Stimulated activated memory B cell treated with anti-CD40 and anti-IgM and Interleukin-4, amounts not matched to agents 10 μg/mL and 1 μg/mL and 100 μg/mL, for 72 hours (primary cell): Measurements from ENCODE around the gene ABT1.
"Not testable (repeated sequence)": the region's sequence is repeated elsewhere in the genome, so short reads cannot be mapped to it uniquely, and the experiment has no call there.

Source experiments
- ATAC-seq: fragments of 150-1000 bp; cut with Tn5 transposase; 2 replicates; pipeline ENCODE4 v1.10.0; 2021
- H3K27ac Mint-ChIP-seq: one replicate; pipeline ENCODE4 v1.8.0; 2022; ENCODE audit warnings: mild to moderate bottlenecking, mixed read lengths
- H3K27me3 Mint-ChIP-seq: one replicate; pipeline ENCODE4 v1.8.0; 2022; ENCODE audit warnings: mixed read lengths
- H3K36me3 Mint-ChIP-seq: one replicate; pipeline ENCODE4 v1.8.0; 2022; ENCODE audit warnings: mixed read lengths
- H3K4me1 Mint-ChIP-seq: one replicate; pipeline ENCODE4 v1.8.0; 2022; ENCODE audit warnings: mixed read lengths
- H3K4me3 Mint-ChIP-seq: one replicate; pipeline ENCODE4 v1.8.0; 2022; ENCODE audit warnings: mild to moderate bottlenecking, moderate library complexity, mixed read lengths
- H3K9me3 Mint-ChIP-seq: one replicate; pipeline ENCODE4 v1.8.0; 2022; ENCODE audit warnings: mixed read lengths

ABT1 gene

GRCh38 chr6:26596579-26597388 is at the start of gene ABT1:
TSS of gene ABT1 (plus strand) at chr6:26596953. CDS start at chr6:26596983, 30 bp downstream.
- Mint-ChIP-seq H3K27me3 (peaks cover 6% of the 10 kb centered on the region), H3K9me3 (no peaks in the 10 kb centered on the region), H3K4me3 (no peak within 1 kb of the TSS), H3K27ac (no peak within 1 kb of the TSS), H3K36me3 (peaks cover 8% of the 10 kb centered on the region), H3K4me1 (peaks cover 10% of the 10 kb centered on the region)
- peak; percentile 96 for ATAC-seq

- Mint-ChIP-seq H3K4me1 (peaks cover 29% of the 10 kb centered on the region), H3K36me3 (peaks cover 31% of the 10 kb centered on the region)
- ATAC-seq, H3K9me3 Mint-ChIP-seq, H3K27ac Mint-ChIP-seq, H3K4me3 Mint-ChIP-seq, H3K27me3 Mint-ChIP-seq: not testable (repeated sequence)
Observed at GRCh38 chr6:26547363-26547762, 49.4 kb upstream of the ABT1 start.

DNA sequence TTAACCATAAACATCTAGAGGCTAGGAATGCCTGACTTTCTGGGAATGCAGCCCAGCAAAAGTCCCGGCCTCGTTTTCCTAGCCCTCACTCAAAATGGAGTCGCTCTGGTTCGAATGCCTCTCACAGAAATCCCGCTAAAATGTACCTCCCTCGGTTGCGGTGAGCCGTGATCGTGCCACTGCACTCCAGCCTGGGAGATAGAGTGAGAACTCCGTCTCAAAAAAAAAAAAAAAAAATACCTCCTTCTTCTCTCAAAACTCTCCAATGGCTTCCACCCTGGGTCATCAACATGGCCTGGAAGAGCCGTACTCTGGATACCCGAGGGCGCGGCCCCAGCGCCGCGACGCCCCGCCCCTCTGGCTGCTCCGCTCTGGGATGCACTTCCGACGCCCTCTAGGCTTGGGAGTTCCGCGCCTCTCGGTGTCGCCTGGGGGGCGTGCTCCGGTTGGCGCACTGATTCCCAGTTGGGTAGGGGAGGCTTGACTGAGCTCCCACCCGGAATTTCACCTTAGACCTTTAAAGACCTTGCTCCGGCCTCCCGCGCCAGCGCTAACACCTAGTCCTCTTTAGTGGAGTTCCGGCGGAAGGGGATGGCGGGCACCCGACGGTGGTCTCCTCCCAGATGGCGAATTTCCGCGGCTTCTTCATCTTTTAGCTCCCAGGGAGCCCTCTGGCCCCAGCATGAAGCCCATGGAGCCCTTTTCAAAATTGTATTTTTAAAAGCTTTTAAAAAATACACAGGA is 46.3 kb upstream of the ABT1 start:
- peak; percentile 65 for ATAC-seq
- Mint-ChIP-seq H3K4me3 (peak overlapping the region; percentile 98), H3K27ac (peak overlapping the region; percentile 83), H3K9me3 (no peaks in the 10 kb centered on the region), H3K36me3 (peaks cover 17% of the 10 kb centered on the region), H3K4me1 (peaks cover 23% of the 10 kb centered on the region), H3K27me3 (no peaks in the 10 kb centered on the region)

GRCh38 chr6:26552205-26552604 is 44.5 kb upstream of the ABT1 start:
- H3K9me3 Mint-ChIP-seq = no peaks in the 10 kb centered on the region
- peaks cover under 1% of the 10 kb centered on the region for H3K36me3 Mint-ChIP-seq
- no peak overlapping the region for H3K4me3 Mint-ChIP-seq
- no peaks in the 10 kb centered on the region for H3K27me3 Mint-ChIP-seq
- peaks cover 26% of the 10 kb centered on the region for H3K4me1 Mint-ChIP-seq
- ATAC-seq = no peak
- H3K27ac Mint-ChIP-seq = no peak overlapping the region

- H3K4me1 Mint-ChIP-seq = peaks cover 26% of the 10 kb centered on the region
- H3K27me3 Mint-ChIP-seq = no peaks in the 10 kb centered on the region
- no peaks in the 10 kb centered on the region for H3K9me3 Mint-ChIP-seq
- no peak overlapping the region for H3K27ac Mint-ChIP-seq
- no peaks in the 10 kb centered on the region for H3K36me3 Mint-ChIP-seq
- no peak for ATAC-seq
- no peak overlapping the region for H3K4me3 Mint-ChIP-seq
Observed at GRCh38 chr6:26552640-26553188, 44.0 kb upstream of the ABT1 start.

GRCh38 chr6:26553264-26553634 is 43.5 kb upstream of the ABT1 start:
- H3K36me3 Mint-ChIP-seq = no peaks in the 10 kb centered on the region
- no peaks in the 10 kb centered on the region for H3K27me3 Mint-ChIP-seq
- H3K27ac Mint-ChIP-seq = no peak overlapping the region
- no peaks in the 10 kb centered on the region for H3K9me3 Mint-ChIP-seq
- ATAC-seq = peak; percentile 79
- peaks cover 26% of the 10 kb centered on the region for H3K4me1 Mint-ChIP-seq
- H3K4me3 Mint-ChIP-seq = no peak overlapping the region

GRCh38 chr6:26553635-26554446 is 42.9 kb upstream of the ABT1 start:
- Mint-ChIP-seq H3K27me3 (no peaks in the 10 kb centered on the region), H3K9me3 (no peaks in the 10 kb centered on the region), H3K4me1 (peaks cover 26% of the 10 kb centered on the region), H3K4me3 (no peak overlapping the region), H3K27ac (no peak overlapping the region), H3K36me3 (no peaks in the 10 kb centered on the region)
- peak; percentile 79 for ATAC-seq

DNA sequence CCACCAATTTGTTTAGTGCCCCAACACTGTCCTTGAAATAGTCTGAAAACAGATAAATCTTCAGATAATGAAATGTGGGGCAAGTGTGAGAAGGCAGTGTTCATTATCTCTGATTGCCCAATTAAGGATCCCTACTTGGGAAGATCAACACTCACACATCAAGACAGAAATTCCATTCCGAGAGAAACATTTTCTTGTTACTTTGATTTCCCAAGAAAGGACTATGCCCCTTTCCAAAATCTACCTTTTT is 42.4 kb upstream of the ABT1 start:
- no peak for ATAC-seq
- Mint-ChIP-seq H3K27ac (no peak overlapping the region), H3K4me3 (peak overlapping the region; percentile 85), H3K36me3 (no peaks in the 10 kb centered on the region), H3K27me3 (no peaks in the 10 kb centered on the region), H3K9me3 (no peaks in the 10 kb centered on the region), H3K4me1 (peaks cover 26% of the 10 kb centered on the region)

GRCh38 chr6:26554697-26555504 is 41.9 kb upstream of the ABT1 start:
- peaks cover 26% of the 10 kb centered on the region for H3K4me1 Mint-ChIP-seq
- H3K27ac Mint-ChIP-seq = no peak overlapping the region
- H3K27me3 Mint-ChIP-seq = no peaks in the 10 kb centered on the region
- no peaks in the 10 kb centered on the region for H3K9me3 Mint-ChIP-seq
- H3K4me3 Mint-ChIP-seq = peak overlapping the region; percentile 85
- no peaks in the 10 kb centered on the region for H3K36me3 Mint-ChIP-seq
- peak; percentile 38 for ATAC-seq

DNA sequence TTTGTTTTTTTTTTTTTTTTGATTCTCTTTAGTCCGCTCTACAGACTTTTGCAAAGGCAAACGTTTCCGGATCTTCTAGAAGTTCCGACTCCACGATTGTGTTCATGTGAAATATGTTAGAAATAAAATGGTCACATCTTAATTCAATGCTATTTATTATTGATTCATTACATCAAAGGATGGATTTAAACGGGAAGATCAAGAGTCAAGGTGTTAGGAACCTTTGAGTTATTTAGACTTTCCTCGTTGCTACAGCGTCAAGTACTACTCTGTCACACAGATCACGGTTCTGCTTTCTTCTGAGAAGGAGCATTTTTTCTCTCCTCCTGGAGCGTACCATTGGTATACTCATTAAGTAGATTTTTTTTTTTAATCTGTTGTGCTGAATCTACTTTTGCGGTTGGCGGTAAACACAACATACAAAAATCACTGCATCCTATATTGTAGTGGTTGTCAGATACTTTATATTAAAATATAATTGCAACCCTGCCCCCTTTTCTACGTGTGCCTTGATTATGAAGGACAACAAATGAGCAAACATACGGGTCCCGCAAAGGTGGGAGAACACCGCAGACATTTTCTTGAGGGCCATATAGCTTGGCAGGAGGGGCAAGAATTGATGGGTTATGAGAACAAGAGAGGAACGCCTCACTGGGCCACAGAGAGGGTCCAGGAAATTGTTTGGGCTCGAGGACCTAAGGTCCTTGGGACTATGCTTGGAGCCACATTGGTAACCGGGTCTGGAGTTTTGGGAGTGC is 41.1 kb upstream of the ABT1 start:
- H3K4me1 Mint-ChIP-seq = peaks cover 19% of the 10 kb centered on the region
- no peak for ATAC-seq
- H3K9me3 Mint-ChIP-seq = no peaks in the 10 kb centered on the region
- H3K27me3 Mint-ChIP-seq = no peaks in the 10 kb centered on the region
- no peaks in the 10 kb centered on the region for H3K36me3 Mint-ChIP-seq
- peak overlapping the region; percentile 69 for H3K4me3 Mint-ChIP-seq
- peak overlapping the region; percentile 33 for H3K27ac Mint-ChIP-seq

- H3K27me3 Mint-ChIP-seq = no peaks in the 10 kb centered on the region
- no peak overlapping the region for H3K4me3 Mint-ChIP-seq
- no peaks in the 10 kb centered on the region for H3K36me3 Mint-ChIP-seq
- peak overlapping the region; percentile 33 for H3K27ac Mint-ChIP-seq
- H3K9me3 Mint-ChIP-seq = no peaks in the 10 kb centered on the region
- H3K4me1 Mint-ChIP-seq = peaks cover 11% of the 10 kb centered on the region
- no peak for ATAC-seq
Observed at GRCh38 chr6:26556263-26557070, 40.3 kb upstream of the ABT1 start.

DNA sequence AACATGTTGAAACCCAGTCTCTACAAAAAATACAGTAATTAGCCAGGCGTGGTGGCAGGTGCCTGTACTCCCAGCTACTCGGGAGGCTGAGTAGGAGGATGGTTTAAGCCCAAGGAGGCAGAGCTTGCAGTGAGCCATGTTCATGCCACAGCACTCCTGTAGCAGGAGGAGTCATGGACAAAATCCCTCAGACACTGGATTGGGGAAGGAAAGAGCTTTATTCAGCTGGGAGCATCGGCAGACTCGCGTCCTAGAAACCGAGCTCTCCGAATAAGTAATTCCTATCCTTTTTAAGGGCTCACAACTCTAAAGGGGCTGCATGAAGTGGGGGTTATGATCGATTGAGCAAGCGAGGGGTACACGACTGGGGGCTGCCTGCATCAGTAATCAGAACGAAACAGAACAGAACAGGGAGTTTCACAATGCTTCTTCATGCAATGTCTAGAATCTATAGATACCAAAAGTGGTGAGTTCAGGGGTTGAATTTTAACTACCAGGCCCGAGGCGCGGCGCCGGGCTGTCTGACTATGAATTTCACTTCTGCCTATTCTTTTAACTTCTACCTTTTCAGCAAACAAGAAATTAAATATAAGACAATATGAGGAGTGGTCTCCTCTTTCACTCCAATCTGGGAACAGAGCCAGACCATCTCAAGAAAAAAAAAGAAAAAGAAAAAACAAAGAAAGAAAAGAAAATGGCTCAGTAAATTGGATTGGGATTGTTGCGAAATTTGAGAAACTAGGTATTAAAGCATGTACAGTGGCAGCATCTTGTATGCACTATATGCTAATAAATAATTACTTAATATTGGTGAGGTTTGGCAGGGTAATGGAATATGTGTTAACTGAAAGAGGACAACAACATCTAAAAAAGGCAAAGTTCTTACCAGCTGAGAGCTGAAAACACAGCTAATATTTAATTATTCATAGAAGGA is 35.0 kb upstream of the ABT1 start:
- Mint-ChIP-seq H3K27me3 (no peaks in the 10 kb centered on the region), H3K9me3 (no peaks in the 10 kb centered on the region), H3K36me3 (no peaks in the 10 kb centered on the region), H3K4me3 (no peak overlapping the region), H3K4me1 (no peaks in the 10 kb centered on the region), H3K27ac (no peak overlapping the region)
- ATAC-seq = no peak

DNA sequence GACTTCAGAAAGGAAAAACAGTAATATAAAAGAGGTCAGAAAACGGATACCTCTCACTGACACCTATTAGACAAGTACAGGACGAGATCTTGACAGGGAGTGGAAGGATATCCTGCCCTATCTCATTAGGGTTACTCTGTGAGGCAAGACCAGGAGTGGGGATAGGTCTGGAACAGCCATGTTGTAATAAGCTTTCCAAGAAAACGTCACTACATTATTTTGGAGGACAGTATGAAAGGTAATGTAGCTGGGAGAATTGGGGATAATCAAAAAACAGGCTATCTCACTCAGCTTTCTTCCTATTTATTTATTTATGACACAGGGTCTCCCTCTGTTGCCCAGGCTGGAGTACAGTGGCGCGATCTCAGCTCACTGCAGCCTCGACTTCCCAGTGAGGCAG is 33.3 kb upstream of the ABT1 start:
- Mint-ChIP-seq H3K4me3 (no peak overlapping the region), H3K4me1 (peaks cover 5% of the 10 kb centered on the region), H3K27ac (no peak overlapping the region), H3K27me3 (no peaks in the 10 kb centered on the region), H3K9me3 (no peaks in the 10 kb centered on the region), H3K36me3 (no peaks in the 10 kb centered on the region)
- no peak for ATAC-seq
